Activated CD4-positive, alpha-beta T cell treated with anti-CD3 and anti-CD28 coated beads, Interleukin-2, amount 50 U/mL, for 24 hours (primary cell): ENCODE measurements around the gene ARHGEF38.

Source experiments
- DNase-seq, 2 donors: peaks; one replicate each; pipeline ENCODE4 v3.0.0-alpha.2; 2020; ENCODE audit warnings: low read depth in 1 of 2, low spot score in 1 of 2

ARHGEF38 gene

GRCh38 chr4:105556206-105556605, 3.8 kb downstream of the ARHGEF38 start:
- no peak for DNase-seq

- no peak for DNase-seq
Measured at GRCh38 chr4:105558277-105558676, 5.9 kb downstream of the ARHGEF38 start.

- DNase-seq: no peak
Measured at GRCh38 chr4:105560421-105560848, 8.0 kb downstream of the ARHGEF38 start.

GRCh38 chr4:105563352-105563751, 10.9 kb downstream of the ARHGEF38 start:
- DNase-seq: no peak

- DNase-seq: no peak
Measured at GRCh38 chr4:105568584-105568983, 16.2 kb downstream of the ARHGEF38 start.

- no peak for DNase-seq
Measured at GRCh38 chr4:105569057-105569865, 16.8 kb downstream of the ARHGEF38 start.

- DNase-seq: no peak
Measured at GRCh38 chr4:105569866-105570236, 17.4 kb downstream of the ARHGEF38 start.

- no peak for DNase-seq
Measured at GRCh38 chr4:105572296-105572695, 19.9 kb downstream of the ARHGEF38 start.

- no peak for DNase-seq
Measured at GRCh38 chr4:105586638-105587328, 34.4 kb downstream of the ARHGEF38 start.

- DNase-seq: no peak
Measured at GRCh38 chr4:105587841-105588240, 35.4 kb downstream of the ARHGEF38 start.

GRCh38 chr4:105588252-105588651, 35.8 kb downstream of the ARHGEF38 start:
- no peak for DNase-seq

- no peak for DNase-seq
Measured at GRCh38 chr4:105591573-105591972, 39.2 kb downstream of the ARHGEF38 start.

- DNase-seq: no peak
Measured at GRCh38 chr4:105594099-105595010, 41.9 kb downstream of the ARHGEF38 start.

- DNase-seq: no peak
Measured at GRCh38 chr4:105596684-105597083, 44.3 kb downstream of the ARHGEF38 start.

GRCh38 chr4:105598052-105598451, 45.6 kb downstream of the ARHGEF38 start:
- DNase-seq: no peak

- DNase-seq: no peak
Measured at GRCh38 chr4:105598787-105599186, 46.4 kb downstream of the ARHGEF38 start.

- no peak for DNase-seq
Measured at GRCh38 chr4:105599482-105599881, 47.1 kb downstream of the ARHGEF38 start.

GRCh38 chr4:105599932-105600655, 47.7 kb downstream of the ARHGEF38 start:
- DNase-seq: no peak

GRCh38 chr4:105600951-105601350, 48.5 kb downstream of the ARHGEF38 start:
- DNase-seq: no peak

GRCh38 chr4:105601406-105601805, 49.0 kb downstream of the ARHGEF38 start:
- no peak for DNase-seq

GRCh38 chr4:105603158-105603557, 50.7 kb downstream of the ARHGEF38 start:
- no peak for DNase-seq
